IMR-90 (cell line): Measurements from ENCODE around the gene NR4A3. TPM values are rescaled to one million over a fixed set of nuclear protein-coding genes. Genes with fewer than 3 reads are reported as not detected.

ENCODE experiments used
- ATAC-seq: fragments of 200-7000 bp; cut with Tn5 transposase; 2 replicates; pipeline ENCODE4 v1.9.1; 2020; ENCODE audit warnings: low read depth, mild to moderate bottlenecking, moderate library complexity
- BruUV-seq: library from RNA; stranded (reverse); fragments of 400-500 nt; replicated peaks from 2 replicates; lab custom pipeline; 2021; lab: Mats Ljungman, UMichigan
- CTCF ChIA-PET: fragments of 300-600 bp; formaldehyde crosslinking; extraction: SDS; loops from one replicate; lab custom pipeline; 2021; ENCODE audit warnings: antibody characterized with exemption; lab: Yijun Ruan, JAX
- POLR2A ChIA-PET: fragments of 300-600 bp; sonication (Branson Sonifier 250); formaldehyde crosslinking; loops from one replicate; lab custom pipeline; 2022; ENCODE audit warnings: antibody characterized with exemption; ENCODE audit not compliant: unreplicated experiment; lab: Charles Lee
- DNase-seq: peaks from one replicate; pipeline ENCODE4 v3.0.0; 2013
- H2AFZ ChIP-seq: replicated peaks from 2 replicates; pipeline ENCODE3; 2013; ENCODE audit warnings: low read length, mild to moderate bottlenecking; ENCODE audit not compliant: poor library complexity
- H2AK5ac ChIP-seq: 2 replicates; pipeline ENCODE4 v1.6.1; 2013; ENCODE audit warnings: low read depth, low read length, inconsistent platforms
- H2AK9ac ChIP-seq: replicated peaks from 2 replicates; pipeline ENCODE3; 2013; ENCODE audit warnings: mild to moderate bottlenecking, low read depth, low read length, moderate library complexity; ENCODE audit not compliant: poor library complexity
- H2BK120ac ChIP-seq: 2 replicates; pipeline ENCODE4 v1.6.1; 2013; ENCODE audit warnings: low read depth, low read length, inconsistent platforms
- H2BK15ac ChIP-seq: 3 replicates; pipeline ENCODE4 v1.6.1; 2013; ENCODE audit warnings: low read depth, low read length, inconsistent platforms
- H2BK20ac ChIP-seq: 2 replicates; pipeline ENCODE4 v1.6.1; 2013; ENCODE audit warnings: low read depth, mild to moderate bottlenecking, inconsistent platforms, low read length, moderate library complexity
- H2BK5ac ChIP-seq: 2 replicates; pipeline ENCODE4 v1.6.1; 2013; ENCODE audit warnings: mild to moderate bottlenecking, low read depth, low read length, inconsistent platforms; ENCODE audit not compliant: poor library complexity, severe bottlenecking
- H3K14ac ChIP-seq: replicated peaks from 2 replicates; pipeline ENCODE4 v1.6.1; 2013; ENCODE audit warnings: low read depth, low read length, inconsistent platforms
- H3K18ac ChIP-seq: 2 replicates; pipeline ENCODE4 v1.6.1; 2013; ENCODE audit warnings: low read depth, low read length, control low read depth
- H3K23ac ChIP-seq: 2 replicates; pipeline ENCODE4 v1.6.1; 2013; ENCODE audit warnings: low read depth, low read length, inconsistent platforms
- H3K27ac ChIP-seq: 2 replicates; pipeline ENCODE4 v1.5.1; 2013; ENCODE audit warnings: mild to moderate bottlenecking, control low read depth, low read length; ENCODE audit not compliant: insufficient read depth
- H3K27me3 ChIP-seq: 2 replicates; pipeline ENCODE4 v1.6.1; 2013; ENCODE audit warnings: low read length; ENCODE audit not compliant: control insufficient read depth, insufficient read depth
- H3K36me3 ChIP-seq: 2 replicates; pipeline ENCODE4 v1.6.1; 2013; ENCODE audit warnings: low read length, mixed read lengths; ENCODE audit not compliant: control insufficient read depth, insufficient read depth
- H3K4ac ChIP-seq: 2 replicates; pipeline ENCODE4 v1.6.1; 2013; ENCODE audit warnings: low read depth, low read length, inconsistent platforms
- H3K4me1 ChIP-seq: 2 replicates; pipeline ENCODE4 v1.6.1; 2013; ENCODE audit warnings: low read length, mixed read lengths; ENCODE audit not compliant: control insufficient read depth, insufficient read depth
- H3K4me2 ChIP-seq: 2 replicates; pipeline ENCODE4 v1.6.1; 2013; ENCODE audit warnings: low read depth, mild to moderate bottlenecking, control low read depth, low read length, moderate library complexity
- H3K4me3 ChIP-seq: 2 replicates; pipeline ENCODE4 v1.5.1; 2013; ENCODE audit warnings: low read depth, mild to moderate bottlenecking, control low read depth, low read length, moderate library complexity; ENCODE audit not compliant: insufficient read depth
- H3K56ac ChIP-seq: 2 replicates; pipeline ENCODE4 v1.6.1; 2013; ENCODE audit warnings: low read length, inconsistent platforms; ENCODE audit not compliant: insufficient read depth; ENCODE audit errors: extremely low read depth
- H3K79me1 ChIP-seq, 2 experiments: 2 replicates each; pipeline ENCODE4 v1.6.1; 2013; ENCODE audit warnings: low read length in 2 of 2, inconsistent platforms in 1 of 2, low read depth in 1 of 2
- H3K9ac ChIP-seq: 2 replicates; pipeline ENCODE4 v1.6.1; 2013; ENCODE audit warnings: low read depth, low read length, control low read depth
- H3K9me1 ChIP-seq: 2 replicates; pipeline ENCODE4 v1.6.1; 2013; ENCODE audit warnings: low read length, inconsistent platforms; ENCODE audit not compliant: insufficient read depth
- H3K9me3 ChIP-seq: 2 replicates; pipeline ENCODE4 v1.6.1; 2013; ENCODE audit warnings: low read length; ENCODE audit not compliant: control insufficient read depth, insufficient read depth
- H4K20me1 ChIP-seq: 2 replicates; pipeline ENCODE4 v1.6.1; 2013; ENCODE audit warnings: low read length, inconsistent platforms; ENCODE audit not compliant: insufficient read depth
- H4K5ac ChIP-seq: 2 replicates; pipeline ENCODE4 v1.6.1; 2013; ENCODE audit warnings: mild to moderate bottlenecking, low read depth, low read length, control low read depth
- H4K8ac ChIP-seq, 2 experiments: 2 replicates each; pipeline ENCODE4 v1.6.1; 2013; ENCODE audit warnings: low read depth in 2 of 2, low read length in 2 of 2, control low read depth in 1 of 2, inconsistent platforms in 1 of 2
- H4K91ac ChIP-seq: 2 replicates; pipeline ENCODE4 v1.6.1; 2013; ENCODE audit warnings: low read depth, low read length, inconsistent platforms; ENCODE audit not compliant: insufficient read depth
- BHLHE40 ChIP-seq: fragments of 150-350 bp; IDR thresholded peaks from 2 replicates; pipeline ENCODE4 v1.6.1; 2016; ENCODE audit warnings: mild to moderate bottlenecking, low read depth, low read length
- CEBPB ChIP-seq: IDR thresholded peaks from 2 replicates; pipeline ENCODE4 v1.6.1; 2012; ENCODE audit warnings: low read depth, low read length, improper control_type of control experiment
- CHD1 ChIP-seq: IDR thresholded peaks from 2 replicates; pipeline ENCODE4 v1.6.1; 2012; ENCODE audit warnings: low read depth, low read length, improper control_type of control experiment
- FOS ChIP-seq: fragments of 150-350 bp; IDR thresholded peaks from 2 replicates; pipeline ENCODE4 v1.6.1; 2016; ENCODE audit warnings: low read depth, low read length
- MAFK ChIP-seq: IDR thresholded peaks from 2 replicates; pipeline ENCODE4 v1.6.1; 2012; ENCODE audit warnings: low read depth, low read length, improper control_type of control experiment
- MAZ ChIP-seq: IDR thresholded peaks from 2 replicates; pipeline ENCODE4 v1.6.1; 2012; ENCODE audit warnings: low read depth, mild to moderate bottlenecking, low read length, improper control_type of control experiment, moderate library complexity, borderline replicate concordance
- MXI1 ChIP-seq: IDR thresholded peaks from 2 replicates; pipeline ENCODE4 v1.6.1; 2012; ENCODE audit warnings: low read depth, mild to moderate bottlenecking, low read length, moderate library complexity, borderline replicate concordance
- POLR2A ChIP-seq: IDR thresholded peaks from 2 replicates; pipeline ENCODE4 v1.6.1; 2012; ENCODE audit warnings: mild to moderate bottlenecking, low read depth, low read length
- RAD21 ChIP-seq: IDR thresholded peaks from 2 replicates; pipeline ENCODE4 v1.6.1; 2012; ENCODE audit warnings: low read length, improper control_type of control experiment
- RCOR1 ChIP-seq: IDR thresholded peaks from 2 replicates; pipeline ENCODE4 v1.6.1; 2012; ENCODE audit warnings: mild to moderate bottlenecking, low read length, improper control_type of control experiment; ENCODE audit not compliant: insufficient replicate concordance
- RFX5 ChIP-seq: IDR thresholded peaks from 2 replicates; pipeline ENCODE4 v1.8.0; 2012; ENCODE audit warnings: low read depth, mild to moderate bottlenecking, low read length, moderate library complexity
- SMC3 ChIP-seq: fragments of 150-350 bp; IDR thresholded peaks from 2 replicates; pipeline ENCODE4 v1.6.1; 2016; ENCODE audit warnings: low read depth, mild to moderate bottlenecking, antibody characterized with exemption, low read length, moderate library complexity
- WGBS, 2 experiments: methylation state at CpG; one replicate each; pipeline versions ENCODE4 v1.1.5 to v1.1.7; 2013; ENCODE audit warnings: missing lambda C conversion rate in 2 of 2; ENCODE audit not compliant: insufficient read length in 1 of 2; ENCODE audit errors: extremely low coverage in 2 of 2; 5-methylcytosine and 5-hydroxymethylcytosine counted together
- dilution Hi-C: fragments of 300-500 bp; cut with HindIII; formaldehyde crosslinking; loops from one replicate; pipeline ENCODE4 v1.14.3; 2018; ENCODE audit warnings: low sequenced_read_pairs; ENCODE audit not compliant: unreplicated experiment
- in situ Hi-C: fragments of 300-500 bp; cut with MboI; formaldehyde crosslinking; loops from 3 replicates; pipeline ENCODE4 v1.14.3; 2019; ENCODE audit warnings: low sequenced_read_pairs, inconsistent platforms, mixed read lengths
- intact Hi-C: fragments of 100-400 bp; cut with micrococcal nuclease; formaldehyde crosslinking; loops from 2 replicates; pipeline ENCODE4 v1.10.0; 2022
- polyA plus RNA-seq, 3 experiments: library from polyadenylated mRNA; depleted of rRNA; stranded (reverse); fragments of >200 nt; gene quantifications; 2 replicates each; pipeline ENCODE4 v1.2.3, GENCODE V29; 2012; ENCODE audit warnings: low replicate concordance in 1 of 3
- total RNA-seq: library from RNA; depleted of rRNA; stranded (reverse); fragments of >200 nt; gene quantifications from 2 replicates; pipeline ENCODE4 v1.2.3, GENCODE V29; 2012
- TF ChIP-seq, protein P1 (sequence below): conservative IDR thresholded peaks from 2 replicates; pipeline ENCODE4 v1.5.1; 2012; ENCODE audit warnings: mild to moderate bottlenecking, low read depth, low read length, improper control_type of control experiment
- TF ChIP-seq, protein P2 (sequence below): fragments of 150-350 bp; IDR thresholded peaks from 2 replicates; pipeline ENCODE4 v1.6.1; 2017; ENCODE audit warnings: mild to moderate bottlenecking, antibody characterized with exemption, low read length, low read depth

NR4A3 gene
- total and polyA plus RNA-seq, 2 of the 4 experiments (the other 2 are of a cell fraction): 0.27 to 0.54 TPM

DNA sequence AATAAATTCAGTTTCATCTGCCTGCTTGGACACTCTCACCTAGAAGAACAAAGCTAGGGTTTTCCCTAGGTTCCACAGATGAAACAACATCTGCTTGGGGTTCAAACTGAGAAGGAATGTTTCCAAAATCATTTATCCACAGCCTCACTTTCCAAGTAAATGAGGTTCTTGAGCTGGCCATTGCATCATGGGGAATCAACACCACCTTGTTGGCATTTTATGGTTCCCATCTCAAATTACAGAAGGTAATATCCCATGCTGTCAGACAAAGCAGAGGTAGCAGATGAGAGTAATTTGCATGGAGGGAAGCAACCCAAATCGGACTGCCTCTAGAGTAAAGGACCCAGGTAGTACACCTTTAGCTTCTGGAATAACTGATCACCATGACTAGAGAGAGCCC is 10.5 kb upstream of the NR4A3 start:
- Histone ChIP-seq H2BK5ac (no peak overlapping the region), H3K4ac (no peak overlapping the region), H3K79me1 (peaks cover 6 to 31% of the 10 kb centered on the region in 2 experiments; a peak in 3 of 4 replicates), H4K20me1 (no peaks in the 10 kb centered on the region; the same call in 1 of the 2 replicates), H3K27ac (no peak overlapping the region), H3K4me3 (no peak overlapping the region), H4K8ac (no peak overlapping the region), H4K91ac (no peak overlapping the region), H3K56ac (no peak overlapping the region), H4K5ac (no peak overlapping the region), H3K9me1 (no peaks in the 10 kb centered on the region), H2AK9ac (no peak overlapping the region), H3K27me3 (no peaks in the 10 kb centered on the region), H2AK5ac (no peak overlapping the region), H2BK20ac (no peak overlapping the region), H2BK120ac (no peak overlapping the region), H3K4me1 (peaks cover 7% of the 10 kb centered on the region), H3K14ac (no peak overlapping the region), H3K4me2 (no peak overlapping the region), H3K9me3 (no peaks in the 10 kb centered on the region), H2AFZ (no peak overlapping the region), H3K9ac (no peak overlapping the region), H3K36me3 (no peaks in the 10 kb centered on the region), H3K23ac (no peak overlapping the region), H2BK15ac (no peak overlapping the region), H3K18ac (no peak overlapping the region)
- TF ChIP-seq CHD1 (no peak), BHLHE40 (no peak), RCOR1 (no peak), MXI1 (no peak), MAFK (no peak), MAZ (no peak), FOS (no peak), POLR2A (no peak), RAD21 (no peak), SMC3 (no peak), CEBPB (no peak), RFX5 (no peak)
- TF ChIP-seq, protein P1, sequence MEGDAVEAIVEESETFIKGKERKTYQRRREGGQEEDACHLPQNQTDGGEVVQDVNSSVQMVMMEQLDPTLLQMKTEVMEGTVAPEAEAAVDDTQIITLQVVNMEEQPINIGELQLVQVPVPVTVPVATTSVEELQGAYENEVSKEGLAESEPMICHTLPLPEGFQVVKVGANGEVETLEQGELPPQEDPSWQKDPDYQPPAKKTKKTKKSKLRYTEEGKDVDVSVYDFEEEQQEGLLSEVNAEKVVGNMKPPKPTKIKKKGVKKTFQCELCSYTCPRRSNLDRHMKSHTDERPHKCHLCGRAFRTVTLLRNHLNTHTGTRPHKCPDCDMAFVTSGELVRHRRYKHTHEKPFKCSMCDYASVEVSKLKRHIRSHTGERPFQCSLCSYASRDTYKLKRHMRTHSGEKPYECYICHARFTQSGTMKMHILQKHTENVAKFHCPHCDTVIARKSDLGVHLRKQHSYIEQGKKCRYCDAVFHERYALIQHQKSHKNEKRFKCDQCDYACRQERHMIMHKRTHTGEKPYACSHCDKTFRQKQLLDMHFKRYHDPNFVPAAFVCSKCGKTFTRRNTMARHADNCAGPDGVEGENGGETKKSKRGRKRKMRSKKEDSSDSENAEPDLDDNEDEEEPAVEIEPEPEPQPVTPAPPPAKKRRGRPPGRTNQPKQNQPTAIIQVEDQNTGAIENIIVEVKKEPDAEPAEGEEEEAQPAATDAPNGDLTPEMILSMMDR: no peak
- TF ChIP-seq, protein P2, sequence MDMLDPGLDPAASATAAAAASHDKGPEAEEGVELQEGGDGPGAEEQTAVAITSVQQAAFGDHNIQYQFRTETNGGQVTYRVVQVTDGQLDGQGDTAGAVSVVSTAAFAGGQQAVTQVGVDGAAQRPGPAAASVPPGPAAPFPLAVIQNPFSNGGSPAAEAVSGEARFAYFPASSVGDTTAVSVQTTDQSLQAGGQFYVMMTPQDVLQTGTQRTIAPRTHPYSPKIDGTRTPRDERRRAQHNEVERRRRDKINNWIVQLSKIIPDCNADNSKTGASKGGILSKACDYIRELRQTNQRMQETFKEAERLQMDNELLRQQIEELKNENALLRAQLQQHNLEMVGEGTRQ: no peak
- ChIA-PET POLR2A (no interaction called here), CTCF (no interaction called here)
- no TSS peak for BruUV-seq
- dilution Hi-C loops (no loop called here), in situ Hi-C loops (loop anchor here (25.0 kb wide), 2 partner anchors 401 to 549 kb away; no protein-coding TSS in a partner anchor), intact Hi-C loops (no loop called here)
- ATAC-seq (no peak), DNase-seq (no peak)
- no CpG with 5 or more reads among the region's 1 CpG for WGBS, 2 experiments
